A549 (cell line): ENCODE results near the gene SSH2. TPM values are rescaled to one million over a fixed set of nuclear protein-coding genes. Genes with fewer than 3 reads are reported as not detected.

Experiments
- ATAC-seq, 2 experiments: fragments of 200-7000 bp in 1 of 2; fragments of >200 bp in 1 of 2; cut with Nextera tagmentation in 1 of 2; cut with Tn5 transposase in 1 of 2; 3 replicates each; pipeline versions ENCODE4 v1.8.0 to v1.9.1; 2018 to 2020; ENCODE audit warnings: mild to moderate bottlenecking in 1 of 2, moderate library complexity in 1 of 2
- CTCF ChIA-PET: fragments of 300-600 bp; sonication (Branson Sonifier 250); formaldehyde crosslinking; extraction: SDS; loops from one replicate; lab custom pipeline; 2021; ENCODE audit warnings: antibody characterized with exemption, inconsistent platforms; lab: Yijun Ruan, JAX
- POLR2A ChIA-PET: fragments of 350-600 bp; formaldehyde crosslinking; extraction: SDS; loops from one replicate; lab custom pipeline; 2021; ENCODE audit warnings: antibody characterized with exemption, inconsistent platforms; lab: Yijun Ruan, JAX
- DNase-seq, 2 experiments: peaks; one replicate each; pipeline versions ENCODE4 v3.0.0 to v3.0.0-alpha.2; 2011 to 2016; ENCODE audit warnings: low read depth in 1 of 2, low spot score in 1 of 2
- FAIRE-seq: peaks from 2 replicates; lab custom pipeline; 2011; peaks lifted over from hg19 to GRCh38; lab: Jason Lieb, UNC
- H3K27ac ChIP-seq, 2 experiments: fragments of >200 bp; sonication (Bioruptor Twin); formaldehyde crosslinking; 3 replicates each; pipeline ENCODE4 v1.5.1; 2016 to 2017
- H3K4me1 ChIP-seq: fragments of >200 bp; sonication (Bioruptor Twin); formaldehyde crosslinking; 3 replicates; pipeline ENCODE4 v1.6.1; 2016
- H3K4me2 ChIP-seq: fragments of >200 bp; sonication (Bioruptor Twin); formaldehyde crosslinking; 3 replicates; pipeline ENCODE4 v1.6.1; 2016
- H3K4me3 ChIP-seq: fragments of >200 bp; sonication (Bioruptor Twin); formaldehyde crosslinking; 3 replicates; pipeline ENCODE4 v1.5.1; 2016
- H3K9me3 ChIP-seq: fragments of >200 bp; sonication (Bioruptor Twin); formaldehyde crosslinking; 3 replicates; pipeline ENCODE4 v1.6.1; 2016
- BHLHE40 ChIP-seq: IDR thresholded peaks from 2 replicates; pipeline ENCODE4 v1.6.1; 2012; ENCODE audit warnings: low read depth, low read length, inconsistent platforms
- CEBPB ChIP-seq, 2 experiments: fragments of >200 bp in 1 of 2; sonication (Bioruptor Twin) in 1 of 2; formaldehyde crosslinking in 1 of 2; IDR thresholded peaks; 2 replicates each; pipeline ENCODE4 v1.6.1; 2012 to 2016
- CHD2 ChIP-seq: fragments of 150-350 bp; IDR thresholded peaks from 2 replicates; pipeline ENCODE4 v1.6.1; 2014; ENCODE audit warnings: low read length; ENCODE audit not compliant: partially characterized antibody
- CHD4 ChIP-seq: fragments of 200-600 bp; sonication (generic); IDR thresholded peaks from 2 replicates; pipeline ENCODE4 v1.6.1; 2016; ENCODE audit warnings: antibody characterized with exemption, mild to moderate bottlenecking, borderline replicate concordance
- FOXS1 ChIP-seq: fragments of 250-450 bp; sonication (Bioruptor Pico); IDR thresholded peaks from 2 replicates; pipeline ENCODE4 v1.5.0; 2020; ENCODE audit warnings: mild to moderate bottlenecking, moderate library complexity
- GATA3 ChIP-seq: IDR thresholded peaks from 2 replicates; pipeline ENCODE4 v1.6.1; 2012; ENCODE audit warnings: borderline replicate concordance
- HEYL ChIP-seq: fragments of 250-450 bp; sonication (Bioruptor Pico); IDR thresholded peaks from 2 replicates; pipeline ENCODE4 v1.8.0; 2021; ENCODE audit warnings: mild to moderate bottlenecking, moderate library complexity
- HOXA7 ChIP-seq: fragments of 250-450 bp; sonication (Bioruptor Pico); IDR thresholded peaks from 2 replicates; pipeline ENCODE4 v1.5.0; 2020; ENCODE audit warnings: mild to moderate bottlenecking, moderate library complexity
- JUN ChIP-seq, 2 experiments: fragments of >200 bp; sonication (Bioruptor Twin); formaldehyde crosslinking; IDR thresholded peaks; 2 replicates in 1 of 2; 3 replicates in 1 of 2; pipeline ENCODE4 v1.6.1; 2016 to 2017
- KDM5A ChIP-seq: fragments of 200-600 bp; sonication (generic); IDR thresholded peaks from 2 replicates; pipeline ENCODE4 v1.6.1; 2016; ENCODE audit warnings: antibody characterized with exemption, mild to moderate bottlenecking
- NFE2L2 ChIP-seq: fragments of 150-350 bp; conservative IDR thresholded peaks from 2 replicates; pipeline ENCODE4 v1.6.1; 2014; ENCODE audit warnings: low read length
- NPAS2 ChIP-seq: fragments of 250-450 bp; sonication (Bioruptor Pico); IDR thresholded peaks from 2 replicates; pipeline ENCODE4 v1.8.0; 2022; ENCODE audit warnings: mild to moderate bottlenecking, moderate library complexity, borderline replicate concordance
- PHF8 ChIP-seq: fragments of 200-600 bp; sonication (generic); IDR thresholded peaks from 2 replicates; pipeline ENCODE4 v1.6.1; 2016; ENCODE audit warnings: low read depth, mild to moderate bottlenecking, antibody characterized with exemption, moderate library complexity, borderline replicate concordance
- RARB ChIP-seq: fragments of 250-450 bp; sonication (Bioruptor Pico); IDR thresholded peaks from 2 replicates; pipeline ENCODE4 v1.8.0; 2021; ENCODE audit warnings: mild to moderate bottlenecking, moderate library complexity
- RFX5 ChIP-seq: fragments of 450-650 bp; IDR thresholded peaks from 2 replicates; pipeline ENCODE4 v1.7.1; 2014; ENCODE audit warnings: antibody characterized with exemption, mild to moderate bottlenecking, moderate library complexity
- RNF2 ChIP-seq: fragments of 200-600 bp; sonication (generic); IDR thresholded peaks from 2 replicates; pipeline ENCODE4 v1.6.1; 2016; ENCODE audit warnings: low read depth, mild to moderate bottlenecking, antibody characterized with exemption, moderate library complexity, borderline replicate concordance
- SMC3 ChIP-seq: fragments of >200 bp; sonication (Bioruptor Twin); formaldehyde crosslinking; IDR thresholded peaks from 3 replicates; pipeline ENCODE4 v1.6.1; 2018; ENCODE audit warnings: inconsistent platforms
- TP53 ChIP-seq: fragments of 250-450 bp; sonication (Bioruptor Pico); IDR thresholded peaks from 2 replicates; pipeline ENCODE4 v1.5.0; 2021; ENCODE audit warnings: mild to moderate bottlenecking, moderate library complexity
- USF2 ChIP-seq: fragments of 450-650 bp; IDR thresholded peaks from 2 replicates; pipeline ENCODE4 v1.6.1; 2014; ENCODE audit warnings: antibody characterized with exemption
- ZC3H11A ChIP-seq: fragments of 450-650 bp; IDR thresholded peaks from 2 replicates; pipeline ENCODE4 v1.6.1; 2014; ENCODE audit warnings: antibody characterized with exemption, mild to moderate bottlenecking
- ZFP36 ChIP-seq: fragments of 450-650 bp; IDR thresholded peaks from 2 replicates; pipeline ENCODE4 v1.6.1; 2014; ENCODE audit warnings: borderline replicate concordance; ENCODE audit not compliant: partially characterized antibody
- ZNF302 ChIP-seq: fragments of 250-450 bp; sonication (Bioruptor Pico); IDR thresholded peaks from 2 replicates; pipeline ENCODE4 v1.9.0; 2021; ENCODE audit warnings: inconsistent platforms, mild to moderate bottlenecking, moderate library complexity
- WGBS: methylation state at CpG from one replicate; pipeline ENCODE4 v1.1.6; 2017; ENCODE audit errors: missing lambda C conversion rate; 5-methylcytosine and 5-hydroxymethylcytosine counted together
- polyA plus RNA-seq, 4 experiments: library from polyadenylated mRNA; depleted of rRNA in 3 of 4; stranded (reverse); fragments of >200 nt; fragmentation: RNase III in 1 of 4; extraction: RNeasy Plus Mini Kit Qiagen cat#74134 plus additional on column Dnase treatment in 1 of 4; gene quantifications; 2 replicates in 3 of 4; 3 replicates in 1 of 4; pipeline ENCODE4 v1.2.3, GENCODE V29; 2011 to 2017
- TF ChIP-seq, protein P1 (sequence below): IDR thresholded peaks from 2 replicates; pipeline ENCODE4 v1.6.1; 2012
- TF ChIP-seq, protein P2 (sequence below): fragments of >200 bp; sonication (Bioruptor Twin); formaldehyde crosslinking; IDR thresholded peaks from 3 replicates; pipeline ENCODE4 v1.6.1; 2016
- TF ChIP-seq, protein P3 (sequence below): IDR thresholded peaks from 2 replicates; pipeline ENCODE4 v1.6.1; 2012; ENCODE audit warnings: low read depth, borderline replicate concordance

SSH2 gene
- polyA plus RNA-seq, 2 of the 4 experiments (the other 2 are of a cell fraction) = 20.7 to 24.5 TPM

GRCh38 chr17:29607557-29608195 lies 322.4 kb downstream of the SSH2 start (continued):
- TF ChIP-seq, protein P1, sequence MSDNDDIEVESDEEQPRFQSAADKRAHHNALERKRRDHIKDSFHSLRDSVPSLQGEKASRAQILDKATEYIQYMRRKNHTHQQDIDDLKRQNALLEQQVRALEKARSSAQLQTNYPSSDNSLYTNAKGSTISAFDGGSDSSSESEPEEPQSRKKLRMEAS = no peak
- TF ChIP-seq NPAS2 (CRISPR knock-in tag) (no peak), PHF8 (no peak), CHD4 (no peak), BHLHE40 (no peak), SMC3 (no peak), FOXS1 (no peak), NFE2L2 (no peak)

DNA sequence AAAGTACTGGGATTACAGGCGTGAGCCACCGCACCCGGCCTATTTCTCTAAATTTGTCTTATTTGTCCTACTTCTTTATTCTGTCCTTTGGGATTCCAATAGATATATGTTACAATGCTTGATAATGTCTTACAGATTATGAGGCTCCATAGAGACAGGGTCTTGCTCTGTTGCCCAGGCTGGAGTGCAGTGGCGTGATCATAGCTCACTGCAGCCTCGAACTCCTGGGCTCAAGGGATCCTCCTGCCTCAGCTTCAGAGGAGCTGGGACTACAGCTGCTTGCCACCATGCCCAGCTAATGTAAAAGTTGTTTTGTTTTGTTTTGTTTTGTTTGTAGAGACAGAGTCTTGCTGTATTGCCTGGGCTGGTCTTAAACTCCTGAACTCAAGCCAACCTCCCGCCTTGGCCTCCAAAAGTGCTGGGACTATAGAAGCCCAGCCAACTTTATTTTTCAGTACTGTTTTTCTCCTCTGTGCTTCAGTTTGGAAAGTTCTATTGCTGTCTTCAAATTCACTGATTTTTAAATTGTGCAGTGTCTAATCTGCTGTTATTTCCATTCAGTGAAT lies 326.8 kb downstream of the SSH2 start:
- no peak for FAIRE-seq
- WGBS = 98% methylated on average over 6 of the region's 6 CpGs
- DNase-seq = no peak
- POLR2A ChIA-PET = no interaction called here
- H3K4me1 ChIP-seq = no peaks in the 10 kb centered on the region
- CTCF ChIA-PET = interaction anchor here (7.1 to 19.8 kb wide), 2 partner anchors 7 to 14 kb away, joined by 76 to 325 read pairs; partner anchors contain the start of gene ANKRD13B
- no peak overlapping the region for H3K27ac ChIP-seq
- no peak overlapping the region for H3K4me3 ChIP-seq
- ATAC-seq = no peak
- no peak overlapping the region for H3K4me2 ChIP-seq
- TF ChIP-seq ZNF302 (CRISPR knock-in tag) (no peak), TP53 (no peak), RFX5 (no peak), ZC3H11A (no peak), KDM5A (no peak), RNF2 (no peak), CHD2 (no peak), NFE2L2 (no peak), USF2 (no peak), HEYL (CRISPR knock-in tag) (no peak), ZFP36 (no peak), SMC3 (no peak), JUN (IDR thresholded peaks at IDR 0.05) (no peak), GATA3 (no peak), CEBPB (IDR thresholded peaks at IDR 0.05) (no peak), HOXA7 (CRISPR knock-in tag) (no peak), RARB (CRISPR knock-in tag) (no peak)
- TF ChIP-seq, protein P2, sequence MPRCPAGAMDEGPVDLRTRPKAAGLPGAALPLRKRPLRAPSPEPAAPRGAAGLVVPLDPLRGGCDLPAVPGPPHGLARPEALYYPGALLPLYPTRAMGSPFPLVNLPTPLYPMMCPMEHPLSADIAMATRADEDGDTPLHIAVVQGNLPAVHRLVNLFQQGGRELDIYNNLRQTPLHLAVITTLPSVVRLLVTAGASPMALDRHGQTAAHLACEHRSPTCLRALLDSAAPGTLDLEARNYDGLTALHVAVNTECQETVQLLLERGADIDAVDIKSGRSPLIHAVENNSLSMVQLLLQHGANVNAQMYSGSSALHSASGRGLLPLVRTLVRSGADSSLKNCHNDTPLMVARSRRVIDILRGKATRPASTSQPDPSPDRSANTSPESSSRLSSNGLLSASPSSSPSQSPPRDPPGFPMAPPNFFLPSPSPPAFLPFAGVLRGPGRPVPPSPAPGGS = no peak
- TF ChIP-seq, protein P1 = no peak
- TF ChIP-seq, protein P3, sequence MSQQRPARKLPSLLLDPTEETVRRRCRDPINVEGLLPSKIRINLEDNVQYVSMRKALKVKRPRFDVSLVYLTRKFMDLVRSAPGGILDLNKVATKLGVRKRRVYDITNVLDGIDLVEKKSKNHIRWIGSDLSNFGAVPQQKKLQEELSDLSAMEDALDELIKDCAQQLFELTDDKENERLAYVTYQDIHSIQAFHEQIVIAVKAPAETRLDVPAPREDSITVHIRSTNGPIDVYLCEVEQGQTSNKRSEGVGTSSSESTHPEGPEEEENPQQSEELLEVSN = no peak
- no peaks in the 10 kb centered on the region for H3K9me3 ChIP-seq
